HCT116 (cell line): ENCODE data around the gene SEMA4A. TPM values are rescaled to one million over a fixed set of nuclear protein-coding genes. Genes with fewer than 3 reads are reported as not detected.

Experiments used
- ATAC-seq: fragments of 200-7000 bp; cut with Tn5 transposase; 2 replicates; pipeline ENCODE4 v1.9.1; 2020; ENCODE audit warnings: mild to moderate bottlenecking, moderate library complexity
- BruUV-seq: library from RNA; stranded (reverse); fragments of 400-500 nt; replicated peaks from 2 replicates; lab custom pipeline; 2021; lab: Mats Ljungman, UMichigan
- CTCF ChIA-PET: fragments of 300-600 bp; sonication (Branson Sonifier 250); formaldehyde crosslinking; loops from one replicate; lab custom pipeline; 2021; ENCODE audit warnings: antibody characterized with exemption; lab: Charles Lee
- POLR2A ChIA-PET: fragments of 300-600, 350-600 bp; sonication (Branson Sonifier 250); formaldehyde crosslinking; loops from one replicate; lab custom pipeline; 2021; ENCODE audit warnings: antibody characterized with exemption; lab: Charles Lee
- RAD21 ChIA-PET, 2 experiments: fragments of 300-600 bp; sonication (Branson Sonifier 250); formaldehyde crosslinking; loops; one replicate each; lab custom pipeline; 2023; ENCODE audit warnings: low total read pairs in 2 of 2; ENCODE audit not compliant: uncharacterized antibody in 2 of 2, unreplicated experiment in 2 of 2, low non-redundant PET in 1 of 2; lab: Charles Lee
- DNase-seq: peaks from one replicate; pipeline ENCODE4 v3.0.0-alpha.2; 2010; ENCODE audit warnings: low read depth, low spot score
- H2AFZ ChIP-seq: fragments of 200-600 bp; shearing (Covaris generic), sonication (generic); 2 replicates; pipeline ENCODE4 v1.6.1; 2017; ENCODE audit warnings: low read depth, mixed run types, mixed read lengths, antibody characterized with exemption, low read length; ENCODE audit not compliant: poor library complexity, severe bottlenecking
- H3K27ac ChIP-seq: 2 replicates; pipeline ENCODE4 v1.5.1; 2012; ENCODE audit warnings: low read depth, low read length
- H3K27me3 ChIP-seq: fragments of 200-600 bp; sonication (generic); 2 replicates; pipeline ENCODE4 v1.6.1; 2016; ENCODE audit warnings: mixed run types, low read length, mixed read lengths; ENCODE audit not compliant: insufficient read depth
- H3K36me3 ChIP-seq, 2 experiments: fragments of 200-500 bp in 1 of 2; fragments of 200-600 bp in 1 of 2; sonication (Bioruptor generic) in 1 of 2; sonication (generic) in 1 of 2; 2 replicates each; pipeline versions ENCODE4 v1.5.1 to v1.6.1; 2014 to 2016; ENCODE audit warnings: low read length in 2 of 2, inconsistent platforms in 1 of 2, mixed read lengths in 1 of 2, mixed run types in 1 of 2; ENCODE audit not compliant: insufficient read depth in 2 of 2, control insufficient read depth in 1 of 2
- H3K4me1 ChIP-seq, 2 experiments: fragments of 200-600 bp in 1 of 2; sonication (generic) in 1 of 2; 2 replicates each; pipeline versions ENCODE4 v1.5.1 to v1.6.1; 2012 to 2017; ENCODE audit warnings: low read length in 2 of 2, inconsistent platforms in 1 of 2, mild to moderate bottlenecking in 1 of 2, mixed read lengths in 1 of 2, mixed run types in 1 of 2, moderate library complexity in 1 of 2; ENCODE audit not compliant: insufficient read depth in 2 of 2, control insufficient read depth in 1 of 2
- H3K4me2 ChIP-seq: fragments of 200-600 bp; sonication (generic); 2 replicates; pipeline ENCODE4 v1.6.1; 2017; ENCODE audit warnings: mixed run types, low read length, mixed read lengths
- H3K4me3 ChIP-seq, 2 experiments: fragments of 200-600 bp in 1 of 2; sonication (generic) in 1 of 2; replicated peaks in 1 of 2; 2 replicates each; pipeline ENCODE4 v1.5.1; 2011 to 2016; ENCODE audit warnings: low read length in 2 of 2, control low read depth in 1 of 2, low read depth in 1 of 2, mild to moderate bottlenecking in 1 of 2, mixed read lengths in 1 of 2, mixed run types in 1 of 2
- H3K79me2 ChIP-seq: fragments of 200-600 bp; sonication (generic); 2 replicates; pipeline ENCODE4 v1.6.1; 2017; ENCODE audit warnings: mild to moderate bottlenecking, mixed run types, low read length, moderate library complexity, mixed read lengths; ENCODE audit not compliant: insufficient read depth
- H3K9ac ChIP-seq: fragments of 200-600 bp; sonication (generic); 2 replicates; pipeline ENCODE4 v1.6.1; 2016; ENCODE audit warnings: low read length, mixed read lengths
- H3K9me2 ChIP-seq: fragments of 200-600 bp; sonication (generic), shearing (Covaris generic); 2 replicates; pipeline ENCODE4 v1.6.1; 2017; ENCODE audit warnings: mixed run types, mild to moderate bottlenecking, moderate library complexity; ENCODE audit not compliant: insufficient read depth
- H3K9me3 ChIP-seq, 2 experiments: fragments of 200-500 bp in 1 of 2; fragments of 200-600 bp in 1 of 2; sonication (Bioruptor generic) in 1 of 2; sonication (generic) in 1 of 2; 2 replicates each; pipeline ENCODE4 v1.6.1; 2014 to 2017; ENCODE audit warnings: low read length in 2 of 2, mixed read lengths in 2 of 2, inconsistent platforms in 1 of 2, low read depth in 1 of 2, mild to moderate bottlenecking in 1 of 2, mixed run types in 1 of 2, moderate library complexity in 1 of 2; ENCODE audit not compliant: control insufficient read depth in 1 of 2, insufficient read depth in 1 of 2
- H4K20me1 ChIP-seq: fragments of 200-600 bp; sonication (generic), shearing (Covaris generic); 2 replicates; pipeline ENCODE4 v1.6.1; 2017; ENCODE audit warnings: mixed run types, mild to moderate bottlenecking, moderate library complexity; ENCODE audit not compliant: insufficient read depth
- CEBPB ChIP-seq: IDR thresholded peaks from 2 replicates; pipeline ENCODE4 v1.6.1; 2012; ENCODE audit warnings: low read depth
- EGR1 ChIP-seq: IDR thresholded peaks from 2 replicates; pipeline ENCODE4 v1.6.1; 2012; ENCODE audit warnings: low read depth
- ELF1 ChIP-seq: IDR thresholded peaks from 2 replicates; pipeline ENCODE4 v1.6.1; 2012; ENCODE audit warnings: low read depth, borderline replicate concordance
- FOSL1 ChIP-seq: IDR thresholded peaks from 2 replicates; pipeline ENCODE4 v1.6.1; 2012; ENCODE audit warnings: low read depth
- MAX ChIP-seq: IDR thresholded peaks from 2 replicates; pipeline ENCODE4 v1.6.1; 2012
- POLR2A ChIP-seq: IDR thresholded peaks from 2 replicates; pipeline ENCODE4 v1.7.0; 2011; ENCODE audit warnings: borderline replicate concordance; ENCODE audit not compliant: insufficient read depth, insufficient read length; ENCODE audit errors: extremely low read depth
- POLR2AphosphoS5 ChIP-seq: IDR thresholded peaks from 2 replicates; pipeline ENCODE4 v1.6.1; 2011; ENCODE audit warnings: mild to moderate bottlenecking, low read depth, low read length, moderate library complexity
- RAD21 ChIP-seq: IDR thresholded peaks from 2 replicates; pipeline ENCODE4 v1.6.1; 2012; ENCODE audit warnings: low read depth, mild to moderate bottlenecking
- SIN3A ChIP-seq: IDR thresholded peaks from 2 replicates; pipeline ENCODE4 v1.6.1; 2012; ENCODE audit warnings: low read depth
- SRF ChIP-seq: IDR thresholded peaks from 2 replicates; pipeline ENCODE4 v1.6.1; 2012; ENCODE audit warnings: low read depth
- YY1 ChIP-seq: IDR thresholded peaks from 2 replicates; pipeline ENCODE4 v1.6.1; 2011; ENCODE audit warnings: low read length, low read depth, moderate library complexity, mild to moderate bottlenecking; ENCODE audit not compliant: insufficient replicate concordance; ENCODE audit errors: extremely low read depth
- ZBTB33 ChIP-seq: IDR thresholded peaks from 2 replicates; pipeline ENCODE4 v1.6.1; 2011; ENCODE audit warnings: mild to moderate bottlenecking, low read length, moderate library complexity; ENCODE audit not compliant: insufficient replicate concordance; ENCODE audit errors: extremely low read depth
- ZNF274 ChIP-seq: fragments of 200-500 bp; sonication (Bioruptor generic); IDR thresholded peaks from 2 replicates; pipeline ENCODE4 v1.6.1; 2014; ENCODE audit warnings: mild to moderate bottlenecking, low read depth, low read length, inconsistent platforms
- intact Hi-C: fragments of 100-400 bp; cut with micrococcal nuclease; formaldehyde crosslinking; loops from 2 replicates; pipeline ENCODE4 v1.10.0; 2022
- total RNA-seq: library from RNA; stranded (reverse); gene quantifications from one replicate; pipeline ENCODE4 v1.2.1, GENCODE V29; 2021; ENCODE audit not compliant: unreplicated experiment

The SEMA4A gene
- total RNA-seq, 1 experiment from 2014 or later: 0.39 TPM

GRCh38 chr1:156193208-156193487 lies 39.8 kb downstream of the SEMA4A start:
- DNase-seq (no peak), ATAC-seq (peak; percentile 4; the same call in 1 of the 2 replicates)
- intact Hi-C loops: no loop called here
- H3K4me1 ChIP-seq: peaks cover 8 to 14% of the 10 kb centered on the region in 2 experiments
- H3K27ac ChIP-seq: peak overlapping the region; percentile 85
- no peaks in the 10 kb centered on the region for H3K27me3 ChIP-seq
- H3K4me2 ChIP-seq: peak overlapping the region; percentile 90
- no peaks in the 10 kb centered on the region for H4K20me1 ChIP-seq
- H2AFZ ChIP-seq: no peak overlapping the region
- H3K4me3 ChIP-seq: peak overlapping the region; percentile 84 to 91
- CTCF ChIA-PET: interaction anchor here (0.9 to 1.7 kb wide), 3 partner anchors 32 to 126 kb away, joined by 3 to 5 read pairs (median 5); no protein-coding TSS in a partner anchor
- peak overlapping the region; percentile 70 for H3K9ac ChIP-seq
- TSS peak; percentile 91 for BruUV-seq
- RAD21 ChIA-PET: no interaction called here
- no peaks in the 10 kb centered on the region for H3K9me2 ChIP-seq
- no peaks in the 10 kb centered on the region for H3K36me3 ChIP-seq
- POLR2A ChIA-PET: interaction anchor here (0.9 to 2.8 kb wide), 4 partner anchors 17 to 51 kb away, joined by 3 to 22 read pairs (median 4); partner anchors contain the start of gene PMF1
- peaks cover 36% of the 10 kb centered on the region for H3K79me2 ChIP-seq
- no peaks in the 10 kb centered on the region for H3K9me3 ChIP-seq
- TF ChIP-seq YY1 (no peak), SIN3A (0 out of 2 replicates have a peak, but pooled peaks have one; percentile 9), ZNF274 (no peak), RAD21 (no peak), EGR1 (no peak), ELF1 (no peak)

GRCh38 chr1:156193488-156194299 lies 40.3 kb downstream of the SEMA4A start, which contains the start of gene SLC25A44:
TSS of gene SLC25A44 (plus strand) at chr1:156194104. CDS start at chr1:156199848, 5,744 bp downstream.
- RAD21 ChIA-PET: no interaction called here
- BruUV-seq: no TSS peak
- DNase-seq (peak; percentile 99), ATAC-seq (peak; percentile 96)
- Histone ChIP-seq H3K27ac (peak within 1 kb of the TSS; percentile 85), H3K4me1 (peaks cover 8 to 17% of the 10 kb centered on the region in 2 experiments), H3K27me3 (no peaks in the 10 kb centered on the region), H3K4me2 (peak within 1 kb of the TSS; percentile 90), H3K36me3 (no peaks in the 10 kb centered on the region), H3K79me2 (peaks cover 39% of the 10 kb centered on the region), H3K9me3 (no peaks in the 10 kb centered on the region), H3K9ac (peak within 1 kb of the TSS; percentile 70), H3K4me3 (peak within 1 kb of the TSS; percentile 84 to 91), H4K20me1 (no peaks in the 10 kb centered on the region), H2AFZ (no peak within 1 kb of the TSS), H3K9me2 (no peaks in the 10 kb centered on the region)
- intact Hi-C loops: no loop called here
- POLR2A ChIA-PET: interaction anchor here (0.6 to 2.8 kb wide), 6 partner anchors 17 to 228 kb away, joined by 3 to 22 read pairs (median 3); partner anchors contain the start of gene PMF1
- CTCF ChIA-PET: interaction anchor here (0.9 to 1.7 kb wide), 6 partner anchors 19 to 252 kb away, joined by 3 to 5 read pairs (median 4); partner anchors contain the start of gene PMF1
- TF ChIP-seq SRF (no peak; the same call in 1 of the 2 replicates), RAD21 (no peak), MAX (peak; percentile 59), SIN3A (peak; percentile 11; the same call in 1 of the 2 replicates), ZBTB33 (peak; percentile 1), ELF1 (peak; percentile 78), EGR1 (peak; percentile 85), FOSL1 (no peak), POLR2A (peak; percentile 48), POLR2AphosphoS5 (peak; percentile 76), CEBPB (no peak), YY1 (peak; percentile 99)
